ENCODE measurements around the gene USP46.

- TF ChIP-seq CTCF (IDR thresholded peaks at IDR 0.05) (no peak), POLR2A (IDR thresholded peaks at IDR 0.05) (no peak)
Observed at GRCh38 chr4:52693492-52693891, 34.4 kb upstream of the USP46 start.

Measured in Peyer's patch (tissue), 4 donors.